ENCODE data around the gene CHD9NB. TPM values are rescaled to one million over a fixed set of nuclear protein-coding genes. Genes with fewer than 3 reads are reported as not detected.
"Not testable (repeated sequence)": the region's sequence is repeated elsewhere in the genome, so short reads cannot be mapped to it uniquely, and the experiment has no call there.

CHD9NB gene
- total RNA-seq, 1 experiment from 2014 or later, result 4.2 TPM

DNA sequence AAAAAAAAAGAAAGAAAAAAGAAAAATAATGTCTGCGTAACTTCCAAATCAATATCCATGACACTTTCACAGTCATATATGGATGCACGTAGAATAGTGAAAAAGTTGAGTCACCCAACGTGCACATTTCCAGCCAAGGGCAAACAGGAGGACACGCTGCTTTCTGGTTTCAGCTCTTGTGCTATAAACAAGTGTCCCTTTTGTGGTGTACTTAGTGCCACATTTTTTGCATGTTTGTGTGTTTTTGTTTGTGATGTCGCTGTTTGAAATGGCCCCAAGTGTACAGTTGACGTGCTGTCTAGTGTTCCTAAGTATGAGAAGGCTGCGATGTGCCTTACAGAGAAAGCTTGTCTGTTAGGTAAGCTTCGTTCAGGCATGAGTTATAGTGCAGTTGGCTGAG is 5.0 kb upstream of the CHD9NB start:
- no peak for DNase-seq (ENCODE audit: low read depth)

DNA sequence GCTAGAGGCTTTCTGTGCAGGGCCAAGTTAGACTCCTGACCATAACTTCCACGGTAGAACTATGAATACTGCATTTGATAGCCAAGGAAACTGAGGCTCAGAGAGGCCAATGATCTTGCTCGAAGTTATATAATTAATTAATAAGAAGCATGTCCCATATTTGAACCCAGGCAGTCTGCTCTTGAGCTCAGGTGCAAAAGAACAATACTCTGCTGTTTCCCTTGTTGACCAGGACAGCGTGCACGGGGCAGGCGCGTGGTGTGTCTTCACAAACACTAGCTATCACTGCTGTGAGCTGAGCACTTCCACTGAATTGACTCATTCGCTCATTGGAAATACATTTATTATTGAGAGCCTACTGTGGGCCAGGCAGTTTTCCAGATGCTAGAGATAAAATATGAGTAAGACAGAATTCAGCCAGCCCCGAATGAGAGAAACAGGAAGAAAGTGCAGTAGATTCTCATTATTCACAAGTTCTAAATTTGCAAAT is 3.7 kb upstream of the CHD9NB start:
- no peak for DNase-seq (ENCODE audit: low read depth)

DNA sequence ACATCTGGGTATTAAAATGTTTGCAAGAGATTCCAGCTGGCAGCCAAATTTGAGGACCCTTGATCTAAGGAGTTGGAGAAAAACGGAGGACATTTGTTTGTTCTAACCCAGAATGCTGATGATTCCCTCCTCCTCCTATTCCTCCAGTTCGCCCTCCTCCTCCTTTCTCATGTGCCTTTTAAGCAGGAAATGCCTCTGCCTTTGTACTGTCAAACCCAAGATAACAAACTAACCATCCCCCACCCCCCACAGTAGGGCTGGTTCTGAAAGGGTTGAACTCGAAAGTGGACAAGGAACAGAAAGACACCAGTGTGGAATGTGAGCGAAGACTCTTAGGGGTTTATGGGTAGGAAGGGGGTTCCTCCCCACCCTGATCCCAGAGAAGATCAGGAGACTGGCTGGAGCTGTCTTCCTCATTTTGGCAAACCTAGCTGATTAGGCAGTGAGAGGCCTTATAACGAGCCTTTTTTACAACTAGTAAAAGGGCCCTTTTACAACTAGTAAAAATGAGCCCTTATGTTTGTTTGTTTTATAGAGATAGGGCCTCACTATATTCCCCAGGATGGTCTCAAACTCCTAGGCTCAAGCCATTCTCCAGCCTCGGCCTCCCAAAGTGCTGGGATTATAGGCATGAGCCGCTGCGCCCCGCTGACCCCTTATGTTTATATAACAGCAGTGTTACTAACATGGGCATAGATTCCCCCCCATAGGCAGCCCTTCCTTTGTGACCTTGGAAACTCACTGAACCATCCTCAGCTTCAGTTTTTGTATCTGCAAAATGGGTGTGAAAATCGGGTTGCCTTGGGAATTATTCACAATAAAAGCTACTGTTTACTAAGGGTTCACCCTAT is 3.1 kb upstream of the CHD9NB start:
- DNase-seq (ENCODE audit: low read depth), result peak; percentile 53

DNA sequence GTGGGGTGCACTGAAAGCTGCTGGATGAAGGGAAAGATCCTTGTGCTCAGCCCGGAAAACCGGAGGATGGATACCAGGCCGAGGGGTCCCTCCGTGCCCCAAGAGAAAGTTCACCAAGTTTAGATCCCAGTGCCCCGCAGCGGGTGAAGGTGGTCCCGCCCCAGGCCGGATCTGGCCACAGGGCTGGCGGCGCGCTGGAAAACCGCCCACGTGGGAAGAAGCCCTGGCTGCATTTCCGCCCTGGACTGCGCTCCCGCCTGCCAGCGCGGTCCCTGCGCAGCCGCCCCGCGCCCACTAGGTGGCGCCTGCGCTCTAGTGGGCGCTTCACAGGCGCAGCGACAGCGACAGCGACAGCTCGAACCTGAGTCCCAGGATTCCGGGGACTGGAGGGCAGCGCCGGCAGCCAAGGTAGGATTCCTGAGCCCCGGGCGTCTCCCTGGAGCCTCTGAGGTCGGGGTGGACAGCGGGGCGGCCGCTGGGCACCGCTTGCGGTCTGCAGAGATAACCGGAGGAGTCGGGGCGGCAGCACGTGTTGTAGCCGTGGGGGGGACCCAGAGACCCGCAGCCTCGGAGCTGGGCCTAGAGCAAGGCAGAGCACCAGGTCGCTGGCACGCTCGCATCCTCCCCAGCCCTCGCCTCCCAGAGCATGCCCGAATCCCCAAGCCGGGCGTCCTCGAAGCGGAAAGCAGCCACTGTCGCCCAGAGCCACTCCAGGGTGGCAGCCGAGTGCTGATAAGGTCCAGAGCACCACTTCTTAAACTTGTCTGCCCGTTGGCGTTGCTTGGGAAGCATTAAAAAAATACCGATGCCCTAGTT is 2.2 kb upstream of the CHD9NB start, which contains the start of gene CHD9:
Gene CHD9 (plus strand): TSS at position 322 of the 816 bp plus-strand sequence. CDS start 101,099 bp downstream, outside the sequence.
- peak; percentile 89 for DNase-seq (ENCODE audit: low read depth)

DNA sequence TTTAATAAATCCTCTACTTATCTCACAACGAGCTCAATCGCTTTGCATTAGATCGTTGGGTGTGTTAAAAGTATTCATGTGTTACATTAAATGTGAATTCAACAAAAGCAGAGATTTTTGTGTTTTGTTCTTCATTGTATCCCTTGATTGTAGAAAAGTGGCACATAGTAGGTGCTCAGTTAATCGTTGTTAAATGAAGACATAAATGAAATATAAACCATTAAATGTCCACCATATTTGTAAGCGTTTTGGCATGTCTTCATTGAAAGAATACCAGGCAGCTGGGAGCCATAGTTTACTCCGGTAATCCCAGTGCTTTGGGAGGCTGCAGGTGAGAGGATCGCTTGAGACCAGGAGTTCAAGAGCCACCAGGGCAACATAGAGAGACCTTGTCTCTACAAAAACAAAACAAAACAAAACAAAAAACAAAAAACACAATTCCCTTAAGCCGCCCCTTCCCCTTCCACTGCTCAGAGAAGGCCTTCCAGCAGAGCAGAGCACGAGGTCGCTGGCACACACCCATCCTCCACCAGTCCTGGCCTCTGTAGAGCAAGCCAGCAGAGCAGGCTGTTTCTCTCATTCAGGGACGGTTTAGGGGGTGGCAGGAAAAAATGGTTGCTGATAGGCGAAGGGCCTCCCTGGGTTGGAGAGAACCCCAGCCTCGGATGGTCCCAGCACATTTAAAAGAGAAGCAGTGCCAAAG is 1.4 kb upstream of the CHD9NB start:
- DNase-seq (ENCODE audit: low read depth), result no peak

DNA sequence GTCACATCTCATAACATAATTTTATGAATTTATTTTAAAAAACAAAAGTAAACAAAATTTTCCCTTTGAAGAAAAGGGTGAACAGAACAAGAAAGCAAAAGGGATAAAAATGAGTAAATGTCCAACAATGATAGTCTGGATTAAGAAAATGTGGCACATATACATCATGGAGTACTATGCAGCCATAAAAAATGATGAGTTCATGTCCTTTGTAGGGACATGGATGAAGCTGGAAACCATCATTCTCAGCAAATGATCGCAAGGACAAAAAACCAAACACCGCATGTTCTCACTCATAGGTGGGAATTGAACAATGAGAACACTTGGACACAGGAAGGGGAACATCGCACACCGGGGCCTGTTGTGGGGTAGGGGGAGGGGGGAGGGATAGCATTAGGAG is 1.4 kb downstream of the CHD9NB start:
- DNase-seq (ENCODE audit: low read depth), result not testable (repeated sequence)

DNA sequence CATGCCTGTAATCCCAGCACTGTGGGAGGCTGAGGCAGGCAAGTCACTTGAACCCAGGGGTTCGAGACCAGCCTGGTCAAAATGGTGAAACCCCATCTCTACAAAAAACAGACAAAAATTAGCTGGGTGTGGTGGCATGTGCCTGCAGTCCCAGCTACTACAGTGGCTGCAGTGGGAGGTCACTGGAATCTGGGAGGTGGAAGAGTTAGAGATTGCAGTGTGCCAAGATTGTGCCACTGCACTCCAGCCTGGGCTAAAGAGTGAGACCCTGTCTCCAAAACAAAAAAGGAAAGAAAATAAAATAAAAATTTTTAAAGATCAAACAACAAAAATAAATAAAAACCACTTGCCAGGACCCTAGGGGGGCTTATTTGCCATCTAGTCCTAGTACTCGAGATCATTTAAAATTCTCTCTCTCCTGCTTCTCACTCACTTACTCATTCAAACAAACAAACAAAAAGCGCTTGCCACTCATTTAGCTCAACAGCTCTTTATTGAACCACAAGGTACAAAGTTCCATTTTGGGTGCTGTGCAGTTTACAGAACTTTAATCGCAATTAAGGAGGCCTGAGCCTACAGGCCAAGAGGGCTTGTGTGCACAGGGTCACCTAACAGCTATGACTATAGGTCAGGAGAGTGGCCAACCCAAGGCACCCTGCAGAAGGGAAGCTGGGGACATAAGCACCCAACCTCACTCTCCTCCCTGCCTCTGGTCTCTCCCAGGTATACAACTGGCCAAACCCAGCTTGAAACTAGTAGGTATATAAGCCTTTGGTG is 4.4 kb downstream of the CHD9NB start:
- DNase-seq (ENCODE audit: low read depth), result no peak

DNA sequence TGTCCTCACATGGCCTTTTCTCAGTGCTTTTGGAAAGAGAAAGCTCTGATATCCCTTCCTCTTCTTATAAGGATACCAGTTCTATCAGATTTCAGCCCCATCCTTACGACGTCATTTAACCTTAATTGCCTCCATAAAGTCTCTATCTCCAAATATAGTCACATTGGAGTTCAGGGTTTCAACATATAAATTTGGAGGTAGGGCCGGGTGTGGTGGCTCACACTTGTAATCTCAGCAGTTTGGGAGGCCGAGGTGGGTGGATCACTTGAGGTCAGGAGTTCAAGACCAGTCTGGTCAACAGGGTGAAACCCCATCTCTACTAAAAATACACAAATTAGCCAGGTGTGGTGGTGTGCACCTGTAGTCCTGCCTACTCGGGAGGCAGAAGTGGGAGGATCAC is 5.2 kb downstream of the CHD9NB start:
- DNase-seq (ENCODE audit: low read depth), result not testable (repeated sequence)

DNA sequence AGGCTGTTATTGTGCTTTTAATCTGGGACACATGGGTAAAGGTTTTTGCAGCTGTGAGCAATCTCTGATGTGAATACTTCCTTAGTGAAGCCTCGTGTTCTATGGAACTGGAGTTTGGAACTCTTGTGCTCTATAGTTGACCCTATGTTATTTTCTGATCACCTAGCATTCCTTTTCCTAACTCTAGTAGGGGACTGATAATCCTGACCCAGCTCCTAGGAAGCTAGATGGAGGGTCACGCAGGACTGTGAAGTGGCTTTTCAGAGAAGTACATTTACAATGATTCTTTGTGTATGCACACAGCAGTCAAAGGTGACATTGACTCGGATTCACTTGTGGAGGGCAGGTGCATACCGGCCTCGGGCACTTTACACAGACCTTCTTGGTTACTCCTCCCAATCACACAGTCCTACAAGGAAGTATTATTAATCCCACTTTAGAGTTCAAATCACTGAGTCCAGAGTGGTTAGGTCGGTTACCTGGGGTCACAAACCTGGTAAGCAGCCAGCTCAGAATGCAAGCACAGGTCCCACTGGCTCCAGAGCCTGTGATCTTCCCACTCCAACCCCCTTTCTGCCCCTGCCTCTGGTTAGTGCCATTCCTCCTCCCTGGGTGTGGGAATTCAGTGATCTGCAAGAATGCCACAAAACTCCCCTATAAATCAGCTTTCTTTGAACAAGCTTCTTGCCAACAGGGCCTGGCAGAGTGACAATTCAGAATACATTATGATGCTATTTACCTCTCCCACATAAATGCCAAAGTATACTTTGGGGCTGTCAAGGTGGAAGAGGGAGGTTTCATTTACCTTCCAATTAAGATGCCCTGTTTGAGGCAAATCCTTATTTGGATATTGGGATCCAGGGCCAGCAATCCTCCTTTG is 7.1 kb downstream of the CHD9NB start:
- no peak for DNase-seq (ENCODE audit: low read depth)

DNA sequence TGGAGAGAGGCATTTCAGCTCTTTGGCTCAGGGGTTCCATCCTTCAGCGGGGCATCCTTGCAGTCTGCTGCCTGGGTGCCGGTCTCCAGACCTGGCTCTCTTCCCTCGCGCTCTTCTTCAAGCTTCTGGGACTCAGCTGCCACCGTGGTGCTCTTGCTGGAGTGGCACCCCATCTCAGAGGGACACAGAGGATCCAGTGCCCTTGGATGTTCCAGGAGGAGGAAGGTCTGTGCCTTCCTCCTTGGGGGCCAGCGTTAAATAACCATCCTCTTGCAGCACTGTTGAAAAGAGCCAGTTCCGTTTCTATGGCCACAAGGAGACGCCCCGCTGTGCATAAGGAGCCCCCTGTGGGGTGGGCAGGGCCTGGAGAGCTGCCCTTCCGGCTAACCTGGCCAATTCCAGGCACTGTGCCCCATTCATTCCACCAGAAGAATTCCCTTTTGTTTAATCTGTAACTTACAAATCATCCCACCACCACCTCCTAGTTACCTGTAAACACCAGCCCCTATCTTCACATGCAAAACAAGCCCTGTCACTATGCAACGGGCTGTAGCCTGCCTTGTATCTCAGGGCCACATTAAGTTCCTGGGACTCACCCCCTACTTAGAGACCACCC is 8.6 kb downstream of the CHD9NB start:
- DNase-seq (ENCODE audit: low read depth), result peak; percentile 23

DNA sequence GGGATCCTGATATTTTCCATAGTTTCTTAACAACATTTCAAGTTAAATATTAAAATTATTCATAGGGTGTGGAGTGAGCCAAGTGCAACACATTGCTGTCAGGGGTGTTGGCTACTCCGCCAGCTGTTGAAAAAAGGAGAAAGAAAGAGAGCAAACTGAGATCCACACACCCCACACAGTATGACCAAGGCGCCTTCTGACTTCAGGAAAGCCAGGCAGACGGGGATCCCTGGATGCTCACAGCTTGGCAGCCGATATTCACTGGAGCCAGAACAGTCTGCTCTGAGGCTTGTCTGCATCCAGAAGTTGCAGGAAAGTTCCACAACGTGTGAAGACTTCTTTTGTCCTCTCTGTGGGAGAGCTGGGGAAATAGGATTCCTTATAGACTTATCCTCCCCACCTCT is 9.3 kb downstream of the CHD9NB start:
- no peak for DNase-seq (ENCODE audit: low read depth)

DNA sequence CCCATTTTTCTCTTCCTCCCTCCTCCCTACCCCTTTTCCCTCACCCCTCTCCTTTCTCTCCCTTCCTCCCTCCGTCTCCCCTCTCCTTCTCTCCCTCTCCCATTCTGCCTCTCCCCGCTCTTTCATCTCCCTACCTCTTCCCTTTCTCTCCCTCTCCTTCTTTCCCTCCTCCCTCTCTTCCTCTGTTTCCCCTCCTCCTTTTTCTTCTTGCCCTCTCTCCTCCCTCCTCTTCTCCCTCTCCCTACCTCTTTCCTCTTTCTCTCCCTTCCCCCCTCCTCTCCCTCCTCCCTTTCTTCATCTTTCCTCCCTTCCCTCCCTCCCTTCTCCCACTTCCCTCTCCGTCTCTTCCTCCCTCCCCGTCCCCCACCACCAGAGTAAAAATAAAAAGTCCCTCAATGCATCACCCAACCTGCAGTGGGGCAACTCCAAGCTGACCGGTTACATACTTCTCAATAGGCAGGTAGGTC is 10.4 kb downstream of the CHD9NB start:
- no peak for DNase-seq (ENCODE audit: low read depth)

DNA sequence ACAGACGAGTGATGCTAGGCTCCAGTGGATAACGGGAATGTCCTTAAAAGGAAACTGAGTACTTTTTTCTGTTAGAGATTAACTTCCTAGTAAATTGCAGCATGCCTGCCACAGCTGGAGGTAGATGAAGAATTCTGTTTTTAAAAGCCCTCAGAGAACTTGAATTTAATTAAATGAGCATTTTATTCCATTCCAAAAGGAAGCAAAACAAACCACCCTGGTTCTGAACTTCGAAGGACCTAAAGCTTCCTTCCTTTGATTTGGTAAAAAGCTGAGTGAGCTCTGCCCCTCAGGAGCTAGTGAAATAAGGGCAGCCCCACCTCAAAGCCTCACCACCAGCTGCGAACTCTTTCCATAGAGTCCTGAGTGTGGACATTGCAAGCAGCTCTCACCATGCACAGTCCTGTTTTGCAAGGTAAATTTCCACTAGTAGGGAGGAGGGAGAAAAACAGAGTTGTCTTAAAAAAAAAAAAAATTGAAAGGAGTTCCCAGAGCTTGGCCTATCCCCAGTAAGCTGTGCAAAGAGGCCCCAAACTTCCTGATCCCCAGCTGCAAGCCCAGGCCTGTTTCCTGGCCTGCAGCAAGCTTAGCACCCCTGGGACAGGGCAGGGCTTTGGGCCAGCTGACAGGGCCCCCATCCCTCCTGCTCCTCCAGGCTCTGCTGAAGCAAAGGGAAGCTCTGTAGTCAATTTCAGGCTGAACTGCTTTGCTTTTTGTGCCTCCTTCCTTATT is 11.2 kb downstream of the CHD9NB start:
- DNase-seq (ENCODE audit: low read depth), result no peak

DNA sequence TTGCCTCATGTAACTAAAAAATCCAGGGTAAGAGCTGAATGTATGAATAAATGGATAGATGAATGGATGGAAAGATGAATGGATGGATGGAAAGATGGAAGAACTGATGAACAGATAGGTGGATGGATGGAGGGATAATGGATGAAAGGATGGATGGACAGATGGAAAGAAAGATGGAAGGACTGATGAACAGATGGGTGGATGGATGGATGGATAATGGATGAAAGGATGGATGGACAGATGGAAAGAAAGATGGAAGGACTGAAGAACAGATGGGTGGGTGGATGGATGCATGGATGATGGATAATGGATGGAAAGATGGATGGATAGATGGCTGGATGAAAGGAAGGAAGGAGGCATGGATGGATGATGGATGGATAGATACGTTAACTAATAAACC is 11.9 kb downstream of the CHD9NB start:
- no peak for DNase-seq (ENCODE audit: low read depth)

DNA sequence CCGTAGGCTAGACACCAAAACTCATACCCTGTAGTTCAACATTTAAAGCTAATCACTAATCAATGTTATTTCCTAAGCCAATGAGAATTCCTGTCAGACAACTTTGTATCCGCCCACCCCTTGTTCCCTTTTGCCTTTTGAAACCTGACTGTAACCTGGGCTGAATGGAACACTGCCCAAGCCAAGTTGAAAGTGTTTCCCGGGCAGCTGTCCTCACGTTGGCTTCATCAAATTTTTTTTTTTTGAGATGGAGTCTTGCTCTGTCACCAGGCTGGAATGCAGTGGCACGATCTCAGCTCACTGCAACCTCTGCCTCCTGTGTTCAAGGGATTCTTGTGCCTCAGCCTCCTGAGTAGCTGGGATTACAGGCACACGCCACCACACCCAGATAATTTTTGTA is 16.0 kb downstream of the CHD9NB start:
- DNase-seq (ENCODE audit: low read depth), result peak; percentile 38

DNA sequence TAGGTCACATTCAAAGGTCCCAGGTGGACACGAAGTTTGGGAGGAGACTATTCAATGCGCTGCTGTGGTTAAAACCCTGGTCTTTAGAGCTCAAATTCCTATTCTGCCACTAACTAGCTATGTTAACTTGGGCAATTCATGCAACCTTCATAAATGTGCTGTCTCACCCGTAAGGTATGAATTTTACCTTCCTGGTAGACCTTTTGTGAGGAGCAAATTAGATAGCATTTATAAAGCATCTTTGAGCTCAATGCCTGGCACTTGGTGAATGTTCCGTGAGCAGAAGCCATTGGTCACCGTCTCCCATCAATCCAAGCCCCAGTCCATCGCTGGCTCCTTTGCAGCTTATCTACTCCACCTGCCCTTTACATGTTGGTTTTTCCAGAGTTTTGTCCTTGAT is 16.6 kb downstream of the CHD9NB start:
- DNase-seq (ENCODE audit: low read depth), result no peak

DNA sequence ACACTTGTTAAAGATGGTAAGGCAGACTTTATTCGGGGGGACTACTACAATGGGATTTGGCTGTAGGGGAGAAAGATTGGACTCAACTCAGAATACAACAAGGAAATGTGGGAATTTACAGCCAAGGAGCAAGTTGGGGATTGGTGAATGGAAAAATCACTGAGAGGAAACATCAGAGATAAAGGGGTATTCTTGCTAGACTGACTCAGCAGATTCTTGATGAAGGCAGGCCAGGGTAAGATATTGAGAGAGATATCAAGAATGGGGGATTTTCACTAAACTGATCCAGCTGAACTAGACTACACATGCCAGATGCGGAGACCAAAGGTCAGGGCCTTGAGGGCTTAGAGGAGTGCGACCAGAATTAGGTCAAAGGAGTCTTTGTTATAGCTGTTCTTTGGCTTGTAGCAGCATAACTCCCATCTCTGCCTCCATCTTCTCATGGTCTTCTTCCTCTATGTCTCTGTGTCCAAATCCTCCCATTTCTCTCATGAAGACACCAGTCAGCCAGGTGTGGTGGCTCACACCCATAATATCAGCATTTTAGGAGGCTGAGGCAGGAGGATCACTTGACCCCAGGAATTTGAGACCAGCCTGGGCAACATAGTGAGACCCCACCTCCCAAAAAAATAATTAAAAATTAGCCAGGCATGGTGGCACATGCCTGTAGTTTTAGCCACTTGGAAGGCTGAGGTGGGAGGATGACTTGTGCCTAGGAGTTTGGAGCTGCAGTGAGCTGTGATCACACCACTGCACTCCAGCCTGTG is 17.3 kb downstream of the CHD9NB start:
- no peak for DNase-seq (ENCODE audit: low read depth)

DNA sequence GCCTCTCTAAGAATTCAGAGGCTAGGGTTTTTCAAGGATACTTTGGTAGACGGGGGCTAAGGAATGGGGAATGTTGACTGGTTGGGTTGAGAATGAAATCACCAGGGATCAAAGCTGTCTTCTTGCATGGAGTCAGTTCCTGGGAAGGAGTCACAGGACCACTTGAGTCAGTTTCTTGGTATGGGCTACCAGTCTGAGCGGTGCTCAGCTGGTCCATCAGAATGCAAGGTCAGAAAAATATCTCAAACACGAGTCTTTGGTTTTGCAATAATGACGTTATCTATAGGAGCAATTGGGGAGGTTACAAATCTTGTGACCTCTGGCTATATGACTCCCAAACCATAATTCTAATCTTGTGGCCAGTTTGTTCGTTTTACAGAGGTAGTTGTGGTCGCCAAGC is 18.4 kb downstream of the CHD9NB start:
- DNase-seq (ENCODE audit: low read depth), result no peak

All from HT1080 (cell line).